ENCODE data around the gene PRRT3. TPM values are rescaled to one million over a fixed set of nuclear protein-coding genes. Genes with fewer than 3 reads are reported as not detected.
A peak's percentile ranks its signal among the peaks of the same experiment; 100 is the strongest.

PRRT3 gene
- total and polyA plus RNA-seq, 2 of the 13 experiments (the other 11 are each of a cell fraction or from before 2014, with no cell fraction given), result 0.22 to 0.44 TPM

GRCh38 chr3:9902372-9903237 is 49.6 kb downstream of the PRRT3 start, which contains the start of gene IL17RE (continued):
- peak; percentile 66; the same call in 1 of the 2 replicates for TF ChIP-seq HNRNPL (IDR thresholded peaks at IDR 0.05; ENCODE audit: low read depth, low read length)
- TF ChIP-seq GLI4 (CRISPR knock-in tag; IDR thresholded peaks at IDR 0.05; ENCODE audit: borderline replicate concordance), result peak; percentile 63; the same call in 1 of the 2 replicates
- no peak; the same call in 1 of the 2 replicates for TF ChIP-seq ZNF143 (CRISPR knock-in tag; IDR thresholded peaks at IDR 0.05)
- TF ChIP-seq ZNF781 (CRISPR knock-in tag; IDR thresholded peaks at IDR 0.05; ENCODE audit: borderline replicate concordance, not compliant biosample characterization), result no peak
- no peak; the same call in 1 of the 2 replicates for TF ChIP-seq RXRB (CRISPR knock-in tag; IDR thresholded peaks at IDR 0.05; ENCODE audit: borderline replicate concordance)
- no peak for TF ChIP-seq ISX (CRISPR knock-in tag; conservative IDR thresholded peaks at IDR 0.05)
- 0 out of 2 replicates have a peak, but pooled peaks have one; percentile 6 for TF ChIP-seq FOXK1 (CRISPR knock-in tag; IDR thresholded peaks at IDR 0.05; ENCODE audit: borderline replicate concordance, low read depth)
- no peak for TF ChIP-seq RNF2 (conservative IDR thresholded peaks at IDR 0.05; ENCODE audit: low read depth)
- no peak for TF ChIP-seq FOXA3 (CRISPR knock-in tag; IDR thresholded peaks at IDR 0.05)
- TF ChIP-seq ZUFSP (CRISPR knock-in tag; IDR thresholded peaks at IDR 0.05; ENCODE audit: borderline replicate concordance), result no peak
- no peak for TF ChIP-seq GATAD2A (CRISPR knock-in tag; IDR thresholded peaks at IDR 0.05)
- TF ChIP-seq AHDC1 (CRISPR knock-in tag; IDR thresholded peaks at IDR 0.05; ENCODE audit: borderline replicate concordance), result no peak
- TF ChIP-seq, protein P1, sequence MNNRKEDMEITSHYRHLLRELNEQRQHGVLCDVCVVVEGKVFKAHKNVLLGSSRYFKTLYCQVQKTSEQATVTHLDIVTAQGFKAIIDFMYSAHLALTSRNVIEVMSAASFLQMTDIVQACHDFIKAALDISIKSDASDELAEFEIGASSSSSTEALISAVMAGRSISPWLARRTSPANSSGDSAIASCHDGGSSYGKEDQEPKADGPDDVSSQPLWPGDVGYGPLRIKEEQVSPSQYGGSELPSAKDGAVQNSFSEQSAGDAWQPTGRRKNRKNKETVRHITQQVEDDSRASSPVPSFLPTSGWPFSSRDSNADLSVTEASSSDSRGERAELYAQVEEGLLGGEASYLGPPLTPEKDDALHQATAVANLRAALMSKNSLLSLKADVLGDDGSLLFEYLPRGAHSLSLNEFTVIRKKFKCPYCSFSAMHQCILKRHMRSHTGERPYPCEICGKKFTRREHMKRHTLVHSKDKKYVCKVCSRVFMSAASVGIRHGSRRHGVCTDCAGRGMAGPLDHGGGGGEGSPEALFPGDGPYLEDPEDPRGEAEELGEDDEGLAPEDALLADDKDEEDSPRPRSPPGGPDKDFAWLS (CRISPR knock-in tag; IDR thresholded peaks at IDR 0.05; ENCODE audit: borderline replicate concordance), result no peak
- TF ChIP-seq ATF7-NPFF (CRISPR knock-in tag; IDR thresholded peaks at IDR 0.05; ENCODE audit: low read depth), result no peak; the same call in 1 of the 2 replicates
- TF ChIP-seq, protein P2, sequence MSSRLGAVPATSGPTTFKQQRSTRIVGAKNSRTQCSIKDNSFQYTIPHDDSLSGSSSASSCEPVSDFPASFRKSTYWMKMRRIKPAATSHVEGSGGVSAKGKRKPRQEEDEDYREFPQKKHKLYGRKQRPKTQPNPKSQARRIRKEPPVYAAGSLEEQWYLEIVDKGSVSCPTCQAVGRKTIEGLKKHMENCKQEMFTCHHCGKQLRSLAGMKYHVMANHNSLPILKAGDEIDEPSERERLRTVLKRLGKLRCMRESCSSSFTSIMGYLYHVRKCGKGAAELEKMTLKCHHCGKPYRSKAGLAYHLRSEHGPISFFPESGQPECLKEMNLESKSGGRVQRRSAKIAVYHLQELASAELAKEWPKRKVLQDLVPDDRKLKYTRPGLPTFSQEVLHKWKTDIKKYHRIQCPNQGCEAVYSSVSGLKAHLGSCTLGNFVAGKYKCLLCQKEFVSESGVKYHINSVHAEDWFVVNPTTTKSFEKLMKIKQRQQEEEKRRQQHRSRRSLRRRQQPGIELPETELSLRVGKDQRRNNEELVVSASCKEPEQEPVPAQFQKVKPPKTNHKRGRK (CRISPR knock-in tag; IDR thresholded peaks at IDR 0.05), result no peak
- TF ChIP-seq SNAI1 (CRISPR knock-in tag; IDR thresholded peaks at IDR 0.05; ENCODE audit: borderline replicate concordance), result no peak
- peak; percentile 70; the same call in 1 of the 2 replicates for TF ChIP-seq ZBTB7B (CRISPR knock-in tag; IDR thresholded peaks at IDR 0.05)
- no peak for TF ChIP-seq TOPORS (CRISPR knock-in tag; IDR thresholded peaks at IDR 0.05)

All from HepG2 (cell line).